ENCODE results near the gene CD53. TPM values are rescaled to one million over a fixed set of nuclear protein-coding genes. Genes with fewer than 3 reads are reported as not detected.
A peak's percentile ranks its signal among the peaks of the same experiment; 100 is the strongest.

The CD53 gene
- total and polyA plus RNA-seq, 9 of the 15 experiments (the other 6 are each of a cell fraction or from before 2014, with no cell fraction given): 63.5 to 220 (median 131) TPM

GRCh38 chr1:110879758-110880606 is 7.0 kb downstream of the CD53 start (continued):
- TF ChIP-seq ZNF655 (CRISPR knock-in tag; IDR thresholded peaks at IDR 0.05) (no peak), CBFB (CRISPR knock-in tag; IDR thresholded peaks at IDR 0.05) (no peak), REST (IDR thresholded peaks at IDR 0.05; ENCODE audit: borderline replicate concordance) (no peak; the same call in 1 of the 2 replicates), REST (CRISPR knock-in tag; IDR thresholded peaks at IDR 0.05; ENCODE audit: low read depth) (0 out of 2 replicates have a peak, but pooled peaks have one; percentile 64), SMAD2 (IDR thresholded peaks at IDR 0.05; ENCODE audit: low read depth, low read length) (no peak), E2F6 (IDR thresholded peaks at IDR 0.05; ENCODE audit: borderline replicate concordance in 1 of 2, extremely low read depth in 1 of 2, insufficient read depth in 1 of 2, insufficient read length in 1 of 2, low read depth in 1 of 2, low read length in 1 of 2, poor library complexity in 1 of 2, severe bottlenecking in 1 of 2) (peak in 1 of 2 experiments; percentile 19), ETV1 (tag; conservative IDR thresholded peaks at IDR 0.05; ENCODE audit: low read depth) (no peak; the same call in 1 of the 2 replicates), CBX1 (IDR thresholded peaks at IDR 0.05; ENCODE audit: low read depth) (no peak), CHD2 (IDR thresholded peaks at IDR 0.05; ENCODE audit: low read depth, low read length) (no peak)

Measured in K562 (cell line).